ENCODE data around the gene ACP7. TPM values are rescaled to one million over a fixed set of nuclear protein-coding genes. Genes with fewer than 3 reads are reported as not detected.
"Not testable (repeated sequence)": the region's sequence is repeated elsewhere in the genome, so short reads cannot be mapped to it uniquely, and the experiment has no call there.

The ACP7 gene
- total RNA-seq, 2 experiments from 2014 or later: not detected

GRCh38 chr19:39085392-39085791, 1.2 kb downstream of the ACP7 start:
- ChIA-PET POLR2A (interaction anchor here (0.6 kb wide), 1 partner anchor 8 kb away, joined by 4 read pairs; no protein-coding TSS in a partner anchor), CTCF (no interaction called here)
- no peaks in the 10 kb centered on the region for H3K9me3 Mint-ChIP-seq
- intact Hi-C loops (cut with DNase I, micrococcal nuclease): no loop called here
- ATAC-seq (ENCODE audit: poor library complexity) (no peak), DNase-seq (no peak)
- H3K4me3 Mint-ChIP-seq: no peak overlapping the region
- H3K27me3 Mint-ChIP-seq: peaks cover 69% of the 10 kb centered on the region
- H3K27ac ChIP-seq (ENCODE audit: low read depth in 1 of 2, low read length in 2 of 2): no peak overlapping the region
- H3K4me3 ChIP-seq (ENCODE audit: low read length): no peak overlapping the region
- H3K27ac Mint-ChIP-seq: no peak overlapping the region
- no peaks in the 10 kb centered on the region for H3K36me3 Mint-ChIP-seq (ENCODE audit: low read depth)
- H3K36me3 ChIP-seq (ENCODE audit: insufficient read depth, low read length): no peaks in the 10 kb centered on the region
- no peaks in the 10 kb centered on the region for H3K9me3 ChIP-seq (ENCODE audit: control insufficient read depth in 1 of 2, insufficient read depth in 1 of 2, low read length in 2 of 2)
- H3K27me3 ChIP-seq (ENCODE audit: control insufficient read depth in 1 of 2, insufficient read depth in 2 of 2, low read length in 2 of 2): peaks cover 18 to 34% of the 10 kb centered on the region in 2 experiments
- peaks cover 22% of the 10 kb centered on the region for H3K4me1 ChIP-seq (ENCODE audit: insufficient read depth, low read length)
- no peak for TF ChIP-seq CTCF (IDR thresholded peaks at IDR 0.05)
- peaks cover 15% of the 10 kb centered on the region for H3K4me1 Mint-ChIP-seq (ENCODE audit: low read depth)

- ChIA-PET POLR2A (no interaction called here), CTCF (no interaction called here)
- Mint-ChIP-seq H3K9me3 (no peaks in the 10 kb centered on the region), H3K27ac (no peak overlapping the region), H3K36me3 (ENCODE audit: low read depth) (no peaks in the 10 kb centered on the region), H3K27me3 (peaks cover 59% of the 10 kb centered on the region), H3K4me1 (ENCODE audit: low read depth) (peaks cover 15% of the 10 kb centered on the region), H3K4me3 (no peak overlapping the region)
- Histone ChIP-seq H3K36me3 (ENCODE audit: insufficient read depth, low read length) (no peaks in the 10 kb centered on the region), H3K27ac (ENCODE audit: low read depth in 1 of 2, low read length in 2 of 2) (no peak overlapping the region), H3K4me1 (ENCODE audit: insufficient read depth, low read length) (peaks cover 22% of the 10 kb centered on the region), H3K9me3 (ENCODE audit: control insufficient read depth in 1 of 2, insufficient read depth in 1 of 2, low read length in 2 of 2) (no peaks in the 10 kb centered on the region), H3K4me3 (ENCODE audit: low read length) (no peak overlapping the region), H3K27me3 (ENCODE audit: control insufficient read depth in 1 of 2, insufficient read depth in 2 of 2, low read length in 2 of 2) (peaks cover 18 to 32% of the 10 kb centered on the region in 2 experiments)
- intact Hi-C loops (cut with DNase I, micrococcal nuclease): no loop called here
- TF ChIP-seq CTCF (IDR thresholded peaks at IDR 0.05): no peak
- ATAC-seq (ENCODE audit: poor library complexity): no peak
- no peak for DNase-seq
These were observed 2.2 kb downstream of the ACP7 start for GRCh38 chr19:39086386-39086785.

- Histone ChIP-seq H3K4me1 (ENCODE audit: insufficient read depth, low read length) (peaks cover 16% of the 10 kb centered on the region), H3K4me3 (ENCODE audit: low read length) (no peak overlapping the region), H3K9me3 (ENCODE audit: control insufficient read depth in 1 of 2, insufficient read depth in 1 of 2, low read length in 2 of 2) (no peaks in the 10 kb centered on the region), H3K36me3 (ENCODE audit: insufficient read depth, low read length) (no peaks in the 10 kb centered on the region), H3K27me3 (ENCODE audit: control insufficient read depth in 1 of 2, insufficient read depth in 2 of 2, low read length in 2 of 2) (peaks cover 8 to 21% of the 10 kb centered on the region in 2 experiments), H3K27ac (ENCODE audit: low read depth in 1 of 2, low read length in 2 of 2) (no peak overlapping the region)
- ATAC-seq (ENCODE audit: poor library complexity): no peak
- H3K4me1 Mint-ChIP-seq (ENCODE audit: low read depth): peaks cover 8% of the 10 kb centered on the region
- peaks cover 57% of the 10 kb centered on the region for H3K27me3 Mint-ChIP-seq
- POLR2A ChIA-PET: no interaction called here
- DNase-seq: no peak
- H3K36me3 Mint-ChIP-seq (ENCODE audit: low read depth): no peaks in the 10 kb centered on the region
- no peak overlapping the region for H3K4me3 Mint-ChIP-seq
- no peaks in the 10 kb centered on the region for H3K9me3 Mint-ChIP-seq
- intact Hi-C loops (cut with DNase I, micrococcal nuclease): no loop called here
- H3K27ac Mint-ChIP-seq: no peak overlapping the region
- CTCF ChIA-PET: no interaction called here
- TF ChIP-seq CTCF (IDR thresholded peaks at IDR 0.05): no peak
These were observed 3.9 kb downstream of the ACP7 start for GRCh38 chr19:39087907-39088686.

GRCh38 chr19:39090016-39090415, 5.8 kb downstream of the ACP7 start:
- DNase-seq; H3K4me3 Mint-ChIP-seq; H3K4me1 ChIP-seq (ENCODE audit: insufficient read depth, low read length); H3K27ac ChIP-seq (ENCODE audit: low read depth in 1 of 2, low read length in 2 of 2); H3K4me3 ChIP-seq (ENCODE audit: low read length); POLR2A ChIA-PET; H3K9me3 Mint-ChIP-seq; H3K27ac Mint-ChIP-seq; H3K36me3 Mint-ChIP-seq (ENCODE audit: low read depth); H3K27me3 ChIP-seq (ENCODE audit: control insufficient read depth in 1 of 2, insufficient read depth in 2 of 2, low read length in 2 of 2); H3K9me3 ChIP-seq (ENCODE audit: control insufficient read depth in 1 of 2, insufficient read depth in 1 of 2, low read length in 2 of 2); intact Hi-C loops (cut with DNase I, micrococcal nuclease); ATAC-seq (ENCODE audit: poor library complexity); H3K36me3 ChIP-seq (ENCODE audit: insufficient read depth, low read length); H3K4me1 Mint-ChIP-seq (ENCODE audit: low read depth): not testable (repeated sequence)
- H3K27me3 Mint-ChIP-seq: peaks cover 59% of the 10 kb centered on the region
- CTCF ChIA-PET: interaction anchor here (1.1 kb wide), 1 partner anchor 38 kb away, joined by 3 read pairs; no protein-coding TSS in a partner anchor
